Measurements from ENCODE around the gene SLIT1. TPM values are rescaled to one million over a fixed set of nuclear protein-coding genes. Genes with fewer than 3 reads are reported as not detected.

SLIT1 gene
- total RNA-seq, 1 donor from 2014 or later, result 0.23 TPM

DNA sequence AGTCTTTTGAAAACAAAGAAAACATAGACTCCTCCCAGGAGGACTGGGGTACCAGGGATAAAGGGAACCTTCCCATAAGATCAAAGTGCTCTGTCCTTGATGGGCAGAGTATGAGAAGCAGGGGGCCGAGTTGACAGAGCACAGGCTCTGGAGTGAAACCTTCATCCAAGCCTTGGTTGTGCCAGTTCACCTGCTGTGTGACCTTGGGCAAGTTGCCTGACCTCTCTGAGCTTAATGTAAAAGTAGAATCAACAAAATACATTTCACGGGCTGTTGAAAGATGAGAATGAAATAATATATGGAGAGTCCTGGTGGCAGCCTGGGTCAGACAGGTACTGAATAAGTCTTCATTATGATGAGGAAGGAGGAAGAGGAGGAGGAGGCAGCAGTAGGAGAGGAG, 69.9 kb downstream of the SLIT1 start:
- no peaks in the 10 kb centered on the region for H4K20me1 ChIP-seq (ENCODE audit: insufficient read depth, low read length)
- peaks cover 27% of the 10 kb centered on the region for H3K27me3 ChIP-seq (ENCODE audit: insufficient read depth, low read length)
- H3K27ac ChIP-seq (ENCODE audit: low read depth, low read length), result no peak overlapping the region
- H3K36me3 Mint-ChIP-seq (ENCODE audit: low read depth, unreplicated experiment), result no peaks in the 10 kb centered on the region
- H3K9me3 Mint-ChIP-seq (ENCODE audit: unreplicated experiment), result peaks cover 2% of the 10 kb centered on the region
- no peaks in the 10 kb centered on the region for H3K9me3 ChIP-seq (ENCODE audit: insufficient read depth, low read depth, low read length)
- no peak overlapping the region for H3K9ac ChIP-seq (ENCODE audit: low read length)
- no peak overlapping the region for H3K4me3 Mint-ChIP-seq (ENCODE audit: unreplicated experiment)
- no peak overlapping the region for H3K27ac Mint-ChIP-seq (ENCODE audit: unreplicated experiment)
- no peaks in the 10 kb centered on the region for H3K4me1 ChIP-seq (ENCODE audit: insufficient read depth, low read length)
- H3K4me1 Mint-ChIP-seq (ENCODE audit: low read depth, unreplicated experiment), result no peaks in the 10 kb centered on the region
- no peaks in the 10 kb centered on the region for H3K36me3 ChIP-seq (ENCODE audit: insufficient read depth, low read length)
- FAIRE-seq, result no peak
- no peaks in the 10 kb centered on the region for H3K79me2 ChIP-seq (ENCODE audit: insufficient read depth, low read length)
- peaks cover 53% of the 10 kb centered on the region for H3K27me3 Mint-ChIP-seq (ENCODE audit: low read depth, unreplicated experiment)
- no peak for DNase-seq (ENCODE audit: low read depth)
- H3K4me3 ChIP-seq (ENCODE audit: insufficient read depth, low read depth, low read length), result no peak overlapping the region
- TF ChIP-seq EZH2 (IDR thresholded peaks at IDR 0.05; ENCODE audit: insufficient read depth, low read length), result no peak
- TF ChIP-seq, protein P1, sequence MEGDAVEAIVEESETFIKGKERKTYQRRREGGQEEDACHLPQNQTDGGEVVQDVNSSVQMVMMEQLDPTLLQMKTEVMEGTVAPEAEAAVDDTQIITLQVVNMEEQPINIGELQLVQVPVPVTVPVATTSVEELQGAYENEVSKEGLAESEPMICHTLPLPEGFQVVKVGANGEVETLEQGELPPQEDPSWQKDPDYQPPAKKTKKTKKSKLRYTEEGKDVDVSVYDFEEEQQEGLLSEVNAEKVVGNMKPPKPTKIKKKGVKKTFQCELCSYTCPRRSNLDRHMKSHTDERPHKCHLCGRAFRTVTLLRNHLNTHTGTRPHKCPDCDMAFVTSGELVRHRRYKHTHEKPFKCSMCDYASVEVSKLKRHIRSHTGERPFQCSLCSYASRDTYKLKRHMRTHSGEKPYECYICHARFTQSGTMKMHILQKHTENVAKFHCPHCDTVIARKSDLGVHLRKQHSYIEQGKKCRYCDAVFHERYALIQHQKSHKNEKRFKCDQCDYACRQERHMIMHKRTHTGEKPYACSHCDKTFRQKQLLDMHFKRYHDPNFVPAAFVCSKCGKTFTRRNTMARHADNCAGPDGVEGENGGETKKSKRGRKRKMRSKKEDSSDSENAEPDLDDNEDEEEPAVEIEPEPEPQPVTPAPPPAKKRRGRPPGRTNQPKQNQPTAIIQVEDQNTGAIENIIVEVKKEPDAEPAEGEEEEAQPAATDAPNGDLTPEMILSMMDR (IDR thresholded peaks at IDR 0.05; ENCODE audit: insufficient read depth, low read depth, low read length), result no peak
- H3K4me2 ChIP-seq (ENCODE audit: low read length), result no peak overlapping the region
- no peak overlapping the region for H2AFZ ChIP-seq (ENCODE audit: low read depth, low read length)

DNA sequence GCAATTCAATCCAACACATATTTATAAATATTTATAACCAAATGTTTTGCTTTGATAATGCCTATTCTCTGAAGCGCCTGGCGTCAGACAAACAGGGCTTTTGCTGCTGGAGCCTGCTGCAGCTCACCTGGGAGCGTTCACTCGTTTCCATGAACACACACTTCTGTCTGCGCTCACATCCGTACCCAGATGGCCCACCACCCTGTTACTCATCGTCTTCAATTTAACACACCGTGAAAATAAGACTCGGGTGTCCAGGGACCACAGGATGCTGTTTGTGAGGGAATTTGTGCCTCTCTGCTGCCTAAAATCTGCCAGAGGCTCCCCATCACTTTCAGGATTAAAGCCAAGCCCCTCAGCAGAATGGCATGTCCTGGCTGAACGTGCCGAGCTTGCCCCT, 74.1 kb downstream of the SLIT1 start:
- Histone ChIP-seq H2AFZ (ENCODE audit: low read depth, low read length) (no peak overlapping the region), H3K9me3 (ENCODE audit: insufficient read depth, low read depth, low read length) (no peaks in the 10 kb centered on the region), H3K36me3 (ENCODE audit: insufficient read depth, low read length) (no peaks in the 10 kb centered on the region), H3K4me1 (ENCODE audit: insufficient read depth, low read length) (no peaks in the 10 kb centered on the region), H3K79me2 (ENCODE audit: insufficient read depth, low read length) (no peaks in the 10 kb centered on the region), H3K4me2 (ENCODE audit: low read length) (no peak overlapping the region), H3K27me3 (ENCODE audit: insufficient read depth, low read length) (peaks cover 38% of the 10 kb centered on the region), H3K9ac (ENCODE audit: low read length) (no peak overlapping the region), H3K27ac (ENCODE audit: low read depth, low read length) (no peak overlapping the region), H3K4me3 (ENCODE audit: insufficient read depth, low read depth, low read length) (no peak overlapping the region), H4K20me1 (ENCODE audit: insufficient read depth, low read length) (no peaks in the 10 kb centered on the region)
- no peaks in the 10 kb centered on the region for H3K36me3 Mint-ChIP-seq (ENCODE audit: low read depth, unreplicated experiment)
- peaks cover 64% of the 10 kb centered on the region for H3K27me3 Mint-ChIP-seq (ENCODE audit: low read depth, unreplicated experiment)
- FAIRE-seq (no peak), DNase-seq (ENCODE audit: low read depth) (no peak)
- H3K4me1 Mint-ChIP-seq (ENCODE audit: low read depth, unreplicated experiment), result no peaks in the 10 kb centered on the region
- H3K4me3 Mint-ChIP-seq (ENCODE audit: unreplicated experiment), result no peak overlapping the region
- peaks cover 2% of the 10 kb centered on the region for H3K9me3 Mint-ChIP-seq (ENCODE audit: unreplicated experiment)
- TF ChIP-seq, protein P1 (IDR thresholded peaks at IDR 0.05; ENCODE audit: insufficient read depth, low read depth, low read length), result no peak
- TF ChIP-seq EZH2 (IDR thresholded peaks at IDR 0.05; ENCODE audit: insufficient read depth, low read length), result no peak
- H3K27ac Mint-ChIP-seq (ENCODE audit: unreplicated experiment), result no peak overlapping the region

DNA sequence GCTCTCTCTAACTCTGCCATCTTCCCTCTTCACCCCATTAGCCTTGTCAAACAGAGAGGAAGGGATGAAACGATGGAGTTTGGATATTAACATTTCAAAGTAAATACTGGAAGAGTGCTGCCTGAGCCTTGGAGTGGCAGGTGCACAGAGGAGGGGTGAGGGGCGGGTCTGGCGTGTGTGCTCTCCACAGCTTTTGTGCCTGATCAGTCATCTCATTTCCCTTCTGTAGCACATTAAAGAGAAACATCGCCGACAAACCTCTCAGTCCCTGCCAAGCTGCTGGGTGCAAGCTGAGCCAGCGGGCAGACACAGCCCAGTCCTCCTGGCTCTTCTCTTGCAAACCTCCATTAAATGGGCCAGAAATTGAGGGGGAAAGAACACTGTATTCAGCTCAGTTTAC, 76.2 kb downstream of the SLIT1 start:
- no peak for FAIRE-seq

More for the DNA sequence above, 76.2 kb downstream of the SLIT1 start:
- no peak overlapping the region for H3K4me3 Mint-ChIP-seq (ENCODE audit: unreplicated experiment)
- no peaks in the 10 kb centered on the region for H4K20me1 ChIP-seq (ENCODE audit: insufficient read depth, low read length)
- peaks cover 39% of the 10 kb centered on the region for H3K27me3 ChIP-seq (ENCODE audit: insufficient read depth, low read length)
- no peaks in the 10 kb centered on the region for H3K9me3 ChIP-seq (ENCODE audit: insufficient read depth, low read depth, low read length)
- H3K36me3 ChIP-seq (ENCODE audit: insufficient read depth, low read length), result no peaks in the 10 kb centered on the region
- H3K9me3 Mint-ChIP-seq (ENCODE audit: unreplicated experiment), result peaks cover 2% of the 10 kb centered on the region
- H3K4me1 Mint-ChIP-seq (ENCODE audit: low read depth, unreplicated experiment), result no peaks in the 10 kb centered on the region
- no peak for DNase-seq (ENCODE audit: low read depth)
- no peaks in the 10 kb centered on the region for H3K79me2 ChIP-seq (ENCODE audit: insufficient read depth, low read length)
- H3K27ac ChIP-seq (ENCODE audit: low read depth, low read length), result no peak overlapping the region
- peaks cover 64% of the 10 kb centered on the region for H3K27me3 Mint-ChIP-seq (ENCODE audit: low read depth, unreplicated experiment)
- no peaks in the 10 kb centered on the region for H3K36me3 Mint-ChIP-seq (ENCODE audit: low read depth, unreplicated experiment)
- no peak overlapping the region for H3K27ac Mint-ChIP-seq (ENCODE audit: unreplicated experiment)
- TF ChIP-seq EZH2 (IDR thresholded peaks at IDR 0.05; ENCODE audit: insufficient read depth, low read length), result no peak
- TF ChIP-seq, protein P1 (IDR thresholded peaks at IDR 0.05; ENCODE audit: insufficient read depth, low read depth, low read length), result no peak
- no peak overlapping the region for H3K4me3 ChIP-seq (ENCODE audit: insufficient read depth, low read depth, low read length)
- no peak overlapping the region for H3K9ac ChIP-seq (ENCODE audit: low read length)
- no peak overlapping the region for H2AFZ ChIP-seq (ENCODE audit: low read depth, low read length)
- no peak overlapping the region for H3K4me2 ChIP-seq (ENCODE audit: low read length)
- H3K4me1 ChIP-seq (ENCODE audit: insufficient read depth, low read length), result no peaks in the 10 kb centered on the region
